Measurements from ENCODE around the gene CHST14. TPM values are rescaled to one million over a fixed set of nuclear protein-coding genes. Genes with fewer than 3 reads are reported as not detected.

The CHST14 gene
- total and polyA plus RNA-seq, 2 donors from 2014 or later = 11.9 to 14.3 TPM

DNA sequence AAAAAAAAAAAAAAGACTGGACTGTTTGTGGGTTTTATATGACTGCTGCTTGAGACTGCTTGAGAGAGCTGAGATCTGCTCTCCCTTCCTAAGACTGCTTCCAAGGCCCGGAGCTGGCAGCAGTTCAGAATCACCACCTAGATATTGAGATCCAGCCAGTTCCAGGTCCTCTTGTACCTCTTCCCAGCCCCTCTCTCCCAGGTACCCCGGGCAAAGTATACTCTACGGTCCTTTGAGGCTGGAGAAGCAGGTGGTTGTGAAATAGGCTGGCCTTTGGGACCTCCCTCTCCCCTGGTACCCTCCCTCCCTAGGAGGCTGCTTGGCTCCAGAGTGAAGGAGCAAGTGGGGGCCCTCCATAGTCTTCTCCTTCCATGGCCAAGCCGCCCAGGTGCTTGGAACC lies 42.6 kb upstream of the CHST14 start:
- TF ChIP-seq CTCF (IDR thresholded peaks at IDR 0.05; ENCODE audit: borderline replicate concordance, extremely low read depth, insufficient read depth) = no peak
- FAIRE-seq (no peak), DNase-seq (no peak)
- Histone ChIP-seq H3K27me3 (ENCODE audit: control insufficient read depth, insufficient read depth, low read length) (no peaks in the 10 kb centered on the region), H3K4me3 (ENCODE audit: low read length in 3 of 3) (no peak overlapping the region), H3K4me1 (ENCODE audit: control insufficient read depth in 2 of 3, insufficient read depth in 2 of 3, low read depth in 1 of 3, low read length in 3 of 3) (no peaks in the 10 kb centered on the region), H3K27ac (ENCODE audit: low read depth in 2 of 2, low read length in 2 of 2) (no peak overlapping the region), H3K9me3 (ENCODE audit: control insufficient read depth in 2 of 3, insufficient read depth in 1 of 3, low read length in 3 of 3) (no peaks in the 10 kb centered on the region), H3K9ac (ENCODE audit: low read length in 3 of 3) (no peak overlapping the region), H3K36me3 (ENCODE audit: control insufficient read depth in 2 of 3, insufficient read depth in 3 of 3, low read length in 3 of 3) (no peaks in the 10 kb centered on the region)
- intact Hi-C loops (cut with DNase I) = loop anchor here (10.0 kb wide), 1 partner anchor 153 kb away; no protein-coding TSS in a partner anchor

- DNase-seq = no peak
- no peak for TF ChIP-seq CTCF (IDR thresholded peaks at IDR 0.05; ENCODE audit: borderline replicate concordance, extremely low read depth, insufficient read depth)
- Histone ChIP-seq H3K36me3 (ENCODE audit: control insufficient read depth in 2 of 3, insufficient read depth in 3 of 3, low read length in 3 of 3) (no peaks in the 10 kb centered on the region), H3K4me1 (ENCODE audit: control insufficient read depth in 2 of 3, insufficient read depth in 2 of 3, low read depth in 1 of 3, low read length in 3 of 3) (no peaks in the 10 kb centered on the region), H3K9ac (ENCODE audit: low read length in 3 of 3) (no peak overlapping the region), H3K27ac (ENCODE audit: low read depth in 2 of 2, low read length in 2 of 2) (no peak overlapping the region), H3K9me3 (ENCODE audit: control insufficient read depth in 2 of 3, insufficient read depth in 1 of 3, low read length in 3 of 3) (no peaks in the 10 kb centered on the region), H3K4me3 (ENCODE audit: low read length in 3 of 3) (no peak overlapping the region), H3K27me3 (ENCODE audit: control insufficient read depth, insufficient read depth, low read length) (no peaks in the 10 kb centered on the region)
- FAIRE-seq = no peak
- intact Hi-C loops (cut with DNase I) = loop anchor here (10.0 kb wide), 1 partner anchor 154 kb away; no protein-coding TSS in a partner anchor
Observed at GRCh38 chr15:40429068-40429710, 41.6 kb upstream of the CHST14 start.

DNA sequence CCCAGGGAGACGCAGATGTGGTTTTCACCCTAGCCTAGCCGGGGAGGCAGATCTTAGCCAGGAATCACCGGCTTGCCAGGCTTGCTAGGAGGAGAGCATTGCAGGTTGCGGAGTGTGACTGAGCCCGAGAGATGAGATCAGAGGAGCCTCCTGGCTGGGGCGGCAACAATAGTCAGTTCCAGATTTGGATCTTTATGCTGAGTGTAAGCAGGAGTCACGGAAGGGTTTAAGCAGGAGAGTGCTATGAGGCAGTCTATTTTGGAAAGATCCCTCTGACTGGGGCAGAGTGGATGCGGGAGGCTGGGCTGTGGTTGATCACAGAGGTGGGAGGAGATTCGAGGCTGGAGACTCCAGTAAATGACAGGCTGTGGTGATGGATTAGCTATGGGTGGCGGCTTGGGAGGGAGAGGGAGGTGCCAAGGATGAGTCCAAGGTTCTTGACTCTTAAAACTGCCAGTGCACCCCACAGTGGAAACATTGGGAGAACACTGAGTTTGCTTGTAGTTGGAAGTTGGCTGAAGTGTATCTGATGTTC lies 40.4 kb upstream of the CHST14 start:
- no peak overlapping the region for H3K4me3 ChIP-seq (ENCODE audit: low read length in 3 of 3)
- no peak overlapping the region for H3K27ac ChIP-seq (ENCODE audit: low read depth in 2 of 2, low read length in 2 of 2)
- H3K36me3 ChIP-seq (ENCODE audit: control insufficient read depth in 2 of 3, insufficient read depth in 3 of 3, low read length in 3 of 3) = no peaks in the 10 kb centered on the region
- DNase-seq (peak in 1 of 5 donors; percentile 43), FAIRE-seq (no peak)
- no peaks in the 10 kb centered on the region for H3K4me1 ChIP-seq (ENCODE audit: control insufficient read depth in 2 of 3, insufficient read depth in 2 of 3, low read depth in 1 of 3, low read length in 3 of 3)
- H3K9ac ChIP-seq (ENCODE audit: low read length in 3 of 3) = no peak overlapping the region
- H3K9me3 ChIP-seq (ENCODE audit: control insufficient read depth in 2 of 3, insufficient read depth in 1 of 3, low read length in 3 of 3) = no peaks in the 10 kb centered on the region
- peaks cover 7% of the 10 kb centered on the region for H3K27me3 ChIP-seq (ENCODE audit: control insufficient read depth, insufficient read depth, low read length)
- intact Hi-C loops (cut with DNase I) = no loop called here
- no peak for TF ChIP-seq CTCF (IDR thresholded peaks at IDR 0.05; ENCODE audit: borderline replicate concordance, extremely low read depth, insufficient read depth)
